Chondrocyte (in vitro differentiated cells): ENCODE results near the gene SFMBT2. TPM values are rescaled to one million over a fixed set of nuclear protein-coding genes. Genes with fewer than 3 reads are reported as not detected.
"Not testable (repeated sequence)": the region's sequence is repeated elsewhere in the genome, so short reads cannot be mapped to it uniquely, and the experiment has no call there.

Experiments used
- DNase-seq: peaks from one replicate; pipeline ENCODE4 v3.0.0; 2021; ENCODE audit warnings: mixed read lengths, low spot score
- H3K27ac Mint-ChIP-seq: one replicate; pipeline ENCODE4 v1.8.0; 2021; ENCODE audit warnings: mild to moderate bottlenecking, moderate library complexity, mixed read lengths; ENCODE audit not compliant: unreplicated experiment
- H3K27me3 Mint-ChIP-seq: 2 replicates; pipeline ENCODE4 v1.8.0; 2021; ENCODE audit warnings: low read depth, mixed read lengths
- H3K36me3 Mint-ChIP-seq: 2 replicates; pipeline ENCODE4 v1.8.0; 2021; ENCODE audit warnings: low read depth, mixed read lengths
- H3K4me1 Mint-ChIP-seq: 2 replicates; pipeline ENCODE4 v1.8.0; 2021; ENCODE audit warnings: low read depth, mild to moderate bottlenecking, mixed read lengths
- H3K4me3 Mint-ChIP-seq: one replicate; pipeline ENCODE4 v1.8.0; 2021; ENCODE audit warnings: mild to moderate bottlenecking, moderate library complexity, mixed read lengths; ENCODE audit not compliant: unreplicated experiment
- H3K9me3 Mint-ChIP-seq: 2 replicates; pipeline ENCODE4 v1.8.0; 2021; ENCODE audit warnings: low read depth, mixed read lengths
- CTCF ChIP-seq: fragments of 200-600 bp; sonication (generic); IDR thresholded peaks from 2 replicates; pipeline ENCODE4 v1.5.0; 2021; ENCODE audit warnings: antibody characterized with exemption, mild to moderate bottlenecking, moderate library complexity
- total RNA-seq: library from RNA; stranded (reverse); gene quantifications from 3 replicates; pipeline ENCODE4 v1.2.1, GENCODE V29; 2021

The SFMBT2 gene
- total RNA-seq, 1 donor from 2014 or later: 1.9 TPM

- no peak for TF ChIP-seq CTCF
- H3K4me3 Mint-ChIP-seq: no peak overlapping the region
- no peak overlapping the region for H3K27ac Mint-ChIP-seq
- DNase-seq: no peak
- H3K4me1 Mint-ChIP-seq: no peaks in the 10 kb centered on the region
- no peaks in the 10 kb centered on the region for H3K9me3 Mint-ChIP-seq
- H3K27me3 Mint-ChIP-seq: no peaks in the 10 kb centered on the region
- H3K36me3 Mint-ChIP-seq: no peaks in the 10 kb centered on the region
Measured at GRCh38 chr10:7391748-7392147, 19.1 kb downstream of the SFMBT2 start.

GRCh38 chr10:7390689-7391110 lies 20.1 kb downstream of the SFMBT2 start:
- H3K9me3 Mint-ChIP-seq, H3K27me3 Mint-ChIP-seq, DNase-seq, H3K4me3 Mint-ChIP-seq, H3K36me3 Mint-ChIP-seq, H3K4me1 Mint-ChIP-seq, H3K27ac Mint-ChIP-seq: not testable (repeated sequence)

- no peaks in the 10 kb centered on the region for H3K9me3 Mint-ChIP-seq
- H3K4me3 Mint-ChIP-seq: no peak overlapping the region
- no peaks in the 10 kb centered on the region for H3K36me3 Mint-ChIP-seq
- no peak for DNase-seq
- no peaks in the 10 kb centered on the region for H3K27me3 Mint-ChIP-seq
- no peak overlapping the region for H3K27ac Mint-ChIP-seq
- TF ChIP-seq CTCF: no peak
- peaks cover 5% of the 10 kb centered on the region for H3K4me1 Mint-ChIP-seq
Measured at GRCh38 chr10:7389844-7390243, 21.0 kb downstream of the SFMBT2 start.

- H3K36me3 Mint-ChIP-seq: no peaks in the 10 kb centered on the region
- peaks cover 5% of the 10 kb centered on the region for H3K4me1 Mint-ChIP-seq
- no peaks in the 10 kb centered on the region for H3K9me3 Mint-ChIP-seq
- no peak overlapping the region for H3K4me3 Mint-ChIP-seq
- no peaks in the 10 kb centered on the region for H3K27me3 Mint-ChIP-seq
- no peak for TF ChIP-seq CTCF
- H3K27ac Mint-ChIP-seq: no peak overlapping the region
- DNase-seq: no peak
Measured at GRCh38 chr10:7389346-7389745, 21.5 kb downstream of the SFMBT2 start.

GRCh38 chr10:7388602-7389001 lies 22.2 kb downstream of the SFMBT2 start:
- Mint-ChIP-seq H3K4me1 (peaks cover 5% of the 10 kb centered on the region), H3K4me3 (no peak overlapping the region), H3K9me3 (no peaks in the 10 kb centered on the region), H3K27ac (no peak overlapping the region), H3K27me3 (no peaks in the 10 kb centered on the region), H3K36me3 (no peaks in the 10 kb centered on the region)
- TF ChIP-seq CTCF: no peak
- DNase-seq: no peak

- not testable (repeated sequence) for H3K36me3 Mint-ChIP-seq, H3K9me3 Mint-ChIP-seq, H3K27me3 Mint-ChIP-seq, H3K4me1 Mint-ChIP-seq, H3K27ac Mint-ChIP-seq, DNase-seq, H3K4me3 Mint-ChIP-seq
Measured at GRCh38 chr10:7388149-7388548, 22.7 kb downstream of the SFMBT2 start.
